Measurements from ENCODE around the gene CEP152.
A peak's percentile ranks its signal among the peaks of the same experiment; 100 is the strongest.
"Not testable (repeated sequence)": the region's sequence is repeated elsewhere in the genome, so short reads cannot be mapped to it uniquely, and the experiment has no call there.

The CEP152 gene, protein sequence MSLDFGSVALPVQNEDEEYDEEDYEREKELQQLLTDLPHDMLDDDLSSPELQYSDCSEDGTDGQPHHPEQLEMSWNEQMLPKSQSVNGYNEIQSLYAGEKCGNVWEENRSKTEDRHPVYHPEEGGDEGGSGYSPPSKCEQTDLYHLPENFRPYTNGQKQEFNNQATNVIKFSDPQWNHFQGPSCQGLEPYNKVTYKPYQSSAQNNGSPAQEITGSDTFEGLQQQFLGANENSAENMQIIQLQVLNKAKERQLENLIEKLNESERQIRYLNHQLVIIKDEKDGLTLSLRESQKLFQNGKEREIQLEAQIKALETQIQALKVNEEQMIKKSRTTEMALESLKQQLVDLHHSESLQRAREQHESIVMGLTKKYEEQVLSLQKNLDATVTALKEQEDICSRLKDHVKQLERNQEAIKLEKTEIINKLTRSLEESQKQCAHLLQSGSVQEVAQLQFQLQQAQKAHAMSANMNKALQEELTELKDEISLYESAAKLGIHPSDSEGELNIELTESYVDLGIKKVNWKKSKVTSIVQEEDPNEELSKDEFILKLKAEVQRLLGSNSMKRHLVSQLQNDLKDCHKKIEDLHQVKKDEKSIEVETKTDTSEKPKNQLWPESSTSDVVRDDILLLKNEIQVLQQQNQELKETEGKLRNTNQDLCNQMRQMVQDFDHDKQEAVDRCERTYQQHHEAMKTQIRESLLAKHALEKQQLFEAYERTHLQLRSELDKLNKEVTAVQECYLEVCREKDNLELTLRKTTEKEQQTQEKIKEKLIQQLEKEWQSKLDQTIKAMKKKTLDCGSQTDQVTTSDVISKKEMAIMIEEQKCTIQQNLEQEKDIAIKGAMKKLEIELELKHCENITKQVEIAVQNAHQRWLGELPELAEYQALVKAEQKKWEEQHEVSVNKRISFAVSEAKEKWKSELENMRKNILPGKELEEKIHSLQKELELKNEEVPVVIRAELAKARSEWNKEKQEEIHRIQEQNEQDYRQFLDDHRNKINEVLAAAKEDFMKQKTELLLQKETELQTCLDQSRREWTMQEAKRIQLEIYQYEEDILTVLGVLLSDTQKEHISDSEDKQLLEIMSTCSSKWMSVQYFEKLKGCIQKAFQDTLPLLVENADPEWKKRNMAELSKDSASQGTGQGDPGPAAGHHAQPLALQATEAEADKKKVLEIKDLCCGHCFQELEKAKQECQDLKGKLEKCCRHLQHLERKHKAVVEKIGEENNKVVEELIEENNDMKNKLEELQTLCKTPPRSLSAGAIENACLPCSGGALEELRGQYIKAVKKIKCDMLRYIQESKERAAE (N-terminal part only)

GRCh38 chr15:48810414-48811324, at the start of gene CEP152:
CEP152 (minus strand) TSS chr15:48811069; CDS start chr15:48805649, 5,420 bp downstream.
- DNase-seq: peak; percentile 97

DNA sequence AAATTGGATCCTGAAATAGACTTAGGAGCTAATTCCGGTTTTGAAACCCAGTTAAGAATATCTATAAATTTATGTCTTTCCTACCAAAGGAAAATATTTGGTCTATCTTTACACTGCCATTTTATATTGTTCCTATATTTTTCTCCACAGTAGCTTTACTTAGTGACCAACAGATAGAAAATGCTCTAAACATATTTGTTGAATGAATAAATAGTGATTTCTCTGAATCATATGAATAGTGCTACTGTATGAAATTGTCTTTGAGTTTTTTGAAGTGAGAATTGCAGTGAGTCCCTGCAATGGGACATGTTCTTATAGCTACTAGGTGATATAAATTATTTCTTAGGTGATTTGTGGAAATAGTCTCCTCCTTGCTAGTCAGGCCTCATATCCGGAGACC, 48.6 kb upstream of the CEP152 start:
- DNase-seq: no peak

DNA sequence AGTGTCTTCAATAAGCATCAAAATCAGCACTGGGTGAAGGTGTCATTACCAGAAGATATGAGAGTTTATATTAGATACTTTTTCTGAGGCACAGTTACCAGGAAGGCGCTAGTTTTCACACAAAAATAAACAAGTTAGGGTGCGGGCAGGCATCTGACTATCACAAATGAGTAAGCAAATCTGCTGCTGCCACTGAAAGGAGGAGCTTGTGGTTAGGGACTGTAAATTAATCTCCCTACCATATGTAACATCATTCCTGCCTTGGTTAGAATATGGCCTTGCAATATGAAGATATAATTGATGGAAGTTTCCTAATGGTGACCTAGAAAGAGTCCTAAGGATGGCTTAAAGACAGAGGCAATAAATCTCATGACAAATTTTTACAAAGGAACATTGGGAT, 47.5 kb upstream of the CEP152 start:
- DNase-seq: no peak

GRCh38 chr15:48856942-48857341, 46.1 kb upstream of the CEP152 start:
- DNase-seq: no peak

DNA sequence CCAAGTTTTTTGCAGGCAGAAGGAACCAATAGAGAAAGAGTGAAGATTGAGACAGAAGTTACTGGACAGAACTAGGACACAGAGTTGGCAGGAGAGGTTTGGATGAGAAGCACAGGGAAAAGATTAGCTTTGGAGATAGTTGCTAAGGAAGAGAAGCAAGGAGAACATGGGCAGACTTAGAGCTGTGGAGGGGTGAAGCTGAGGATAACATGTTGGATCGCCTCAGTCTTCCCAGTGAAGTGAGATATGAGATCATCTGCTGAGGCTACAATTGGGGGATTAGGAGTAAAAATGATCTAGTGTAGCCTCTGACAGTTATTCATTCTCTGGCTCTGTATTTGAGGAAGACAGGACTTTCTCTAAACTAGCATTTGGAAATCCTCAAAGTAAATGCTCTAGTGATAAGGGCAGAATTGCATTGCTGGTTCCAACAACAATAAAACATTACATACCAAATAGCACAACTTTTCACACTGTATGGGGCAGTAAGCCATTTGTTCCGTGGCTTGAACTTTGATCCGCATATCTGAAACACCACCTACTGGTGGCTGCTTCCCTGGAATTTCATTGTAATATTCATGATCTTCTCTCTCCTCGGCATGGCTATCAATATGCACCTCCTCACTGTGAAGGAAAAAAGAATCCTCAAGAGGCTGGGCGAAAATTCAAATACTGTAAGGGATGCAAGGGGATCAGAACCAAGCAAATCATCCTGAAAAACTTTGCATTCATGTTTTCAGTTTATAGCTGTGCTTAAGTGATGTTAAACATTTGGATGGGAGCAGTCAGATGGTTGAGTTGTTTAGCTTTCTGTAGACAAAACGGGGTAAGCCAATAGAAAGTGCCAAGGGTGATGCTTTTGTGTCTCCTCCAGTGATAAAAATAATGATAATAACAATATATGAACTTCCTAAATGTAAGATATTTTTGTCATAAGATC, 44.9 kb upstream of the CEP152 start:
- no peak for DNase-seq

- DNase-seq: not testable (repeated sequence)
Observed at GRCh38 chr15:48854434-48854833, 43.6 kb upstream of the CEP152 start.

GRCh38 chr15:48851956-48852355, 41.1 kb upstream of the CEP152 start:
- no peak for DNase-seq

GRCh38 chr15:48850648-48851047, 39.8 kb upstream of the CEP152 start:
- DNase-seq: no peak

GRCh38 chr15:48845123-48845522, 34.3 kb upstream of the CEP152 start:
- DNase-seq: no peak

DNA sequence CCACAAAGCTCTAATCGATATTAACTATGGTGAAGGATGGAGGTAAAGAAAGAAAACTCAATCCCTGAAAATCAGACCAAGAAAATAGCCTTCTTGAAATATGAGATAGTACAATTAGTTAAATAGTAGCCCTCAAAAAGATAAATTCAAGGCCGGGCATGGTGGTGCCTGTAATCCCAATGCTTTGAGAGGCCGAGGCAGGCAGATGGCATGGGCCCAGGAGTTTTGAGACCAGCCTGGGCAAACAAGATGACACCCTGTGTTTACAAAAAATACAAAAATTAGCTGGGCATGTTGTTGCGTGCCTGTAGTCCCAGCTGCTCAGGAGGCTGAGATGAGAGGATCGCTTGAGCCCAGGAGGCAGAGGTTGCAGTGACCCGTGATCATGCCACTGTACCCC, 31.6 kb upstream of the CEP152 start:
- DNase-seq: no peak

- no peak for DNase-seq
Observed at GRCh38 chr15:48834756-48835155, 23.9 kb upstream of the CEP152 start.

DNA sequence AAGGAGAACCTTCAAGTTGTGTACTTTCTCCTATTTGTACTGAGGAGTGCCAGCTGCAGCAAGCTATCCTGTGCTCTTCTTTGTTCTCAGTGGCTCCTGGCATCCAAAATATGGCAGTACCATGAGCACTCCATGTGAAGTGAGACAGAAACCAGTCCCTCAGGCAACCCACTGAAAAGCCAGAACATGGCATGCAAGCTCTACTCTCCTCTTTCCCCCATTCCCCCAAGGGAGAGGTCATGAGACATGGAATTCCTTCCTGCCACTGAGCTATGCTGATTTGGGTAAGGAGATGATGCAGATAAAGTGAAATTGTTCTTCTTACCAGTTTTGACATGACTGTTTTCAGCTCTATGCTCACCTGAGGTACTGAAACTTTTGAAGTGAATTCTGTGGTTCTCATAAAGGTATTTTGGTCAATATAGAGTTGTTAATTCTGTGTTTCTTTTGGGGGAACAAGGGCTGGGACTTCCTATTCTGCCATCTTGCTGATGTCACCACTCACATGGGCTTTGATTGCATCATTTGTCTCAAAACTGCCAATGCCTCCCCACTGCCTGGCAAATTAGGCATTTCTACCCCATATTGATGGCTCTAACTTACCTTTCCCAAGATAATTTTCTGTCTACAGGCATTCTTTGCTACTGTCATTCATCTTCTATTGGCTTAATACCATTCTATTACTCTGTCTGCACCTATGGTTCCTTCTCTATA, 22.8 kb upstream of the CEP152 start:
- DNase-seq: no peak

DNA sequence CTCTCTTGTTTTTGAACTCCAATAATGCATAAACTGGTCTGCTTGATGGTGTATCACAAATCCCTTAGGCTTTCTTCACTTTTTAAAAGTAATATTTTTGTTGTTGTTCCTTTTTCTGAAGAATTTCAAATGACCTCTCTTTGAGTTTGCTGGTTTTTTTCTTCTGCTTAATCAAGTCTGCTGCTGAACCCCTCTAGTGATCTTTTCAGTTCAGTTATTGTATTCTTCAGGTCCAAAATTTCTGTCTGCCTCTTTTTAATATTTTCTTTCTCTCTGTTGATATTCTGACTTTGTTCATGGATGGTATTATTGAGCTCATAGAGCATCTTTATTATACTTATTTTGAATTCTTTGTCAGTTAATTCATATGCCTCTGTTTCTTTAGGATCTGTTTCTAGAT, 21.8 kb upstream of the CEP152 start:
- DNase-seq: no peak

DNA sequence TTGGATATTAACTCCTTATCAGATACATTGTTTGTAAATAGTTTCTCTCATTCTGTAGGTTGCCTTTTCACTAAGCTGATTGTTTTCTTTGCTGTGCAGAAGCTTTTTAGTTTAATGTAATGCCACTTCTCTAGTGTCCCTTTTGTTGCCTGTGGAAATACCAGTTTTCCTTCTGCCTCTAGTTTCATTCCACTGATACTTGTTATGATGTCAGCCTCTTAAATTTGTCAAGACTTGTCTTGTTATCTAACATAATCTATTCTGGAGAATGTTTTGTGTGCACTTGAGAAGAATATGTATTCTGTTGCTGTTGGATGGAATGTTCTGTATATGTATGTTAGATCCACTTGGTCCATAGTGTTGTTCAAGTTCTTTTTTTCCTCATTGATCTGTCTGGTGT, 18.0 kb upstream of the CEP152 start:
- DNase-seq: no peak

GRCh38 chr15:48828471-48828870, 17.6 kb upstream of the CEP152 start:
- no peak for DNase-seq

- no peak for DNase-seq
Observed at GRCh38 chr15:48825075-48825474, 14.2 kb upstream of the CEP152 start.

DNA sequence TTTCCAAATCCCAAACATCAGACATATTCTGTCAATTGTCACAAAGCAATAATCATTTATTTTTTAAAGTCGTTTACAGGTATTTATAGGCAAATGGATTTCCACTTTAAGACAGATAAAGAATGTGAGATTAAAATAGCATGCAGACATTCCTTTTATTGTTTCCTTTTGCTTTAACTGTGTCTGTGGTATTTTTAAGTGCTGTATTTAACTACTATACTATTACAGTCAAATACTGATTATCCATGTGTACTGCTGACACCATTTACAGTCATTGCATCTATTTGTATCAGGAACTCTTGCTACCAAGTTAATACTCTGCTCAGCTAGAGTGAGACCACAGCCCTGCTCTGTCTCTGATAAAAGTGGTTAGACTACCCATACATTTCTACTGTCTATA, 12.8 kb upstream of the CEP152 start:
- DNase-seq: no peak

DNA sequence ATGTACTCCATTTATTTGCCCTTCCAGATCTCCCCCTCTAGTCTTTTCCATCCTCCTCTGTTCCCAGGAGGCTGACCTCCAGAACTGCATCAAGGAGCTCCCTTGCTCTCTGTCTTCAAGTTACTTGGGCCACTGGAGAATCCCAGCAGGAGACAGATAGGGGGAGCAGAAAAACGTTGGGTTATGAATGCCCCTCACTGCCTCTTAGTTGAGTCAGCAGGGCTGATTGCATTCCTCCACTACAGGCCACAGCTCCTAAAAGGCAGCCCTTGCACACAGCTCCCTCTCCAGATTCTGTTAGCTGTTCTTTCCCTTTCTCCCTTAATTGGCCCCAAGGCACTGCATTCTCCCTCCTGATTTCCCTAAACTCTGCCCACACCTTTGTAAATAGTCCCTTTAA, 12.4 kb upstream of the CEP152 start:
- DNase-seq: no peak

- no peak for DNase-seq
Observed at GRCh38 chr15:48814286-48814685, 3.4 kb upstream of the CEP152 start.

- no peak for DNase-seq
Observed at GRCh38 chr15:48811325-48811958, 573 bp upstream of the CEP152 start.
